Stimulated activated CD4-positive, alpha-beta T cell treated with anti-CD3 and anti-CD28 coated beads, Interleukin-12 subunit alpha, Interleukin-12 subunit beta, amount 100 ng/mL, for 24 hours (primary cell): ENCODE data around the gene SMARCA2.

ENCODE experiments used
- DNase-seq, 2 experiments: peaks; one replicate each; pipeline ENCODE4 v3.0.0-alpha.2; 2020; ENCODE audit warnings: low read depth in 2 of 2

SMARCA2 gene

GRCh38 chr9:2087500-2088313 lies 72.6 kb downstream of the SMARCA2 start:
- no peak for DNase-seq

DNA sequence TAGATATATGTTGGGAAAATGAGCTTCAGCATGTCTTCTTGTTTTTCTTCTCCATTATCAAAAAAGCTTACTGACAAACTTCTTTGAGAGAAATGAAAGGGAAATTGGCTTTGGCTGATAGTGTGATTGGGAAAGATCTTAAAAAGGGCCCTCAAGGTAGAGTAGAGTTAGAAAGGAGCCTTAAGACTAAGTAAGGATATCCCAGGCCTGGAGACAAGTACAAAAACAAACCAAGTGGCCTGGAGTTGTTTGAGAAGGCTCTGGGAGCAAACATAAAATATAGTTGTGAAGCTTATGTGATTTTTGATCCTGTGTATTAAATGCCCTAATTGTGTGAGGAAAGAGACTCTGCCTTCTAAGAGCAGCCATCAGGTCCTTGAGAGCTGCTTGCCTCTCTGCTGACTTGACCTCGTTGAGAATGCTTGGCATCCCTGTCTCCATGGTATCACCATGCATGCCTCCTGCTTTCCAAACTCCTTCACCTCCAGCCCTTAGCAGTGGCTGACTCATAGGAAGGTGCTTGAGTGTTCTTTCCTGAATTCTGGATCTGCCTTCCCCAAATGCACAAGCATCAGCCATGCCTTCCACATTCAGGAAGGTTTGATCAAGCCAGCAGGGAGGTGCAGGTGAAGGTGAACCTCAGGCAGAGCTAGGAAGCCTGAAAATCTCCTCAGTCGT lies 78.9 kb downstream of the SMARCA2 start:
- no peak for DNase-seq

DNA sequence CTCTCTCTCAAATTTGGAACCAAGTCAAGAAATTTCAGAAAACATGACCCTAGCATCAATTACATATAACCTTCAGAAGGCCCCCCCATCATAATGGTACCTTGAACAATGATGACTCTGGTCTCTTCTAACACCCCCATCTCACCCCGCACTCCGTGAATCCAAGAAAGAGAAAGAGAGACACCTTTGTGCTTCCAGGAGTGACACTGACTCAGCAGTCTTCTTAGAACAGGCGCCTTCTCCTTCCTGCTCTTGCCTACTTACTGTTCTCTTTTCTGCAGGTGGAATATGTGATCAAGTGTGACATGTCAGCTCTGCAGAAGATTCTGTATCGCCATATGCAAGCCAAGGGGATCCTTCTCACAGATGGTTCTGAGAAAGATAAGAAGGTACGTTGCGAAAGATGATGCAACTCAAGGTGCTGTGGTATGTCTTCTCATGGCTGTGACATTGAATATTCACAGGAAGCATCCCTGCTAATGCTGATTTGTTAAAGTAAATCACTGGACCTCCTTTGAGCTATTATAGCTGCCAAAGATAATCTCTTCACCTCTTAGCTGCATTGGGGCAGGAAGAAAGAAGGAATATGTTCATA lies 81.3 kb downstream of the SMARCA2 start:
- no peak for DNase-seq

- no peak for DNase-seq
Observed at GRCh38 chr9:2106666-2107065, 91.5 kb downstream of the SMARCA2 start.

DNA sequence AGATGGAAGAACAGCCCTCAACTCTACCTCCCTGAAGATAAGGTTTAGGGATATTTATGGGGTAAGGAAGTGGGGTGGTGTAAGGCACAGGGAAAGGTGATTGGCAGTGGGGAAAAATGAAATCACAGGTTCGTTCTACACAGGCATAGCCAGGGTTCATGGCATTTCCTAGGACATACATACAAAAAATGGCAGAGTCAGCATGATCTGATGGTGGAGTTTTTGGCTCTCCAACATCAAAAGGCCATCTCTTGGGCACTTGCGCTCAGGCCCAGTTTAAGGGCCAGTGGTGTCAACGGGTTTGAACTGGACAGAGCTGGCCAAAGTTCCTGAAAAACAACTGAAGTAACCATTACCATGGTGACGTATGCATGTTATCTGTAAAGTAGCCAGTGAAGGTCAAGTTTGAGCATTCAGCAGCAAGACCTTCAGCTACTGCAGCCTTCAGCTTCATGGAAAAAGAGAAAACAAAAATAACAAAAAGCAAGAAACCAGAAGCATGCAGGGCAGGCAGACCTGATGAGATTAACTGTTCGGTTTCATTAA lies 92.8 kb downstream of the SMARCA2 start:
- DNase-seq, result no peak

DNA sequence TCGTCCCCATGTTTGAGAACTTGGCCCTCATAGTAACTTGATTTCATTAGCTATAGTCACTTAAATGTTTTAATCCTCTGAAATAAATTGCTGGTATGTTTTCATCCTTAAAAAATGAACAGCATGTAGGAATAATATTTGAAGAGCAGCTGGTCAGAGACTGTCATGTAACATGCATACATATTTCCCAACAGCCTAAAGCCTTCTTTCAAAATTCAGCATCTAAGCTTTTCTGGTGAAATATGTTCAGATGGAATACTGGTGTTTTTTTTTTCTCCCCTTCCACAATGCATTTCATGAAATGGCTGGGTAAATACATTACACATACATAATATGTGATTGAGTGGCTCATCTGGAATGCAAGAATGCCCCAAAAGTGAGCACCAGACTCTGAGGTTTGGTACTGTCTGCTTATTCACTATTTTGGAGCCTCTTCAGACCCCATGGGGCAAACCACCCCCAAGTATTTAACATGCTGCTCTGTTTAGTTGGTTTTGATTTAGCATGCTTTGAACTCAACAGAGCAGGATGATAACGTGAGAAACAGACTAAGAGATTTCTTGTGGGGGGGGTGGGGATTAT lies 94.0 kb downstream of the SMARCA2 start:
- DNase-seq, result no peak

DNA sequence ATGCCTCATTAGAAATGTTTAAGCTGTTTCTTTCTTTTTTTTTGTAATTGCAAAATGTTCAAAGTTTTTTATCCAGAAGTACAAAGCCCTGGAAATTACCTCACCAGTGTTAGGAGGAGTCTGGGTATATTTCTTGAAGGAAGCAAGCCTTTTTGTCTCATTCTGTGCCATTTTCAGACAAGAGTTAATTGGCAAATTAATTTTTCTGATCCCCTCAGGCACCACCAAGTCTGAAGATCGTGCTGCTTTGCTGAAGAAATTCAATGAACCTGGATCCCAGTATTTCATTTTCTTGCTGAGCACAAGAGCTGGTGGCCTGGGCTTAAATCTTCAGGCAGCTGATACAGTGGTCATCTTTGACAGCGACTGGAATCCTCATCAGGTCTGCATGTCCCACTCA lies 94.9 kb downstream of the SMARCA2 start:
- no peak for DNase-seq

- no peak for DNase-seq
Observed at GRCh38 chr9:2116073-2116472, 100.9 kb downstream of the SMARCA2 start.

- DNase-seq, result no peak
Observed at GRCh38 chr9:2117527-2117926, 102.4 kb downstream of the SMARCA2 start.

DNA sequence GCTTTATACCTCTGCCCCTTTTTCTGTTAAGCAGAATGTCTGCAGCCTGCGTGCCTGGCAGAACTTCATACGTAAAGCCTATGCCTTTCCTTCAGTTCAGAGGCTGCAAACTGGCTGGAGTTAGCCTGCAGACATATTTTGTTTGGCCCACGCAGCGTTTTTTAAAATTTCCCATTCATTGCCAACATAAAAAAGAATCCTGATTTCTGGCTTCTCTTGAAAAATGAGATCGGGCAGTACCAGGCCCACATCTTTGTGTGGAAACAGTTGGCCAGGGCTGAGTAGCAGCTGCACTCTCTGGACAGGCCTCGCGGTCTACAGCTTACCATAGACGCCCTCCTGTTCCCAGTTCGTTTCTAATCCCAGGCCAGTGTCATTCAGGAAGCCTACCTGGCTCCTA lies 104.4 kb downstream of the SMARCA2 start:
- no peak for DNase-seq

DNA sequence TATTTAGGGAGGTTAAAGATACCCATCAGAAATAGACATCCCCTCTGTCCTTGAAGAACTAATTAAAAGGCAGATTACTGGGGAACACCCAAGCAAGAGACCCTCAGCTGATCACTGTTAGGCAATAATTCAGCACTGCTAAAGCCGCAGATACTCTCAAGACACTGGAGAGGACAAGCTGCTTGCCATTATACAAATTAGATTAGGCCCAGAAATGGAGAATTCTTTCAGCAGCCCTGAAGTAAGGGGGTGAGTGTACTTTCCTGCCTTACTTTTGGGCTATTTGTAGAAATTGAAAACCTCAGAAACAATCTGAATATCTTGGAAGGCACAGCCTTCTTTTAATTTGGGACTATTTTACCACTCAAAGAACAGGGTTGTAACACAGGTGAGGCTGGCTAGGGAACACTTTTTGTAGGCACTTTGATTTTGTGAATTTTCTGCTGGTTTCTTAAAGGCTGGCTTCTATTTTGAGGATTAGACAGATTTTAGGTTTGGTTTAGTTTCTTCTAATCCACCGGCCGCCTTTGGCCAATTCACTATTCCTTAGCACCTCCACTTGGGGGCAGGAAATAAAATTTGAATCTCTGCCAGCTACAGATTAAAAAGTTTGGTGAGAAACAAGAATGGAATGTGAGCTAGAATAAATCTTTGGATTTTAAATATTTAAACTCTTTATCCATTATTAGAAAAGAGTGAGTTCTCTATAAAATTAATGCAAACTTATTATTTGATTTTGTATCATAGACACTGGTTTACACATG lies 106.0 kb downstream of the SMARCA2 start:
- DNase-seq, result no peak

DNA sequence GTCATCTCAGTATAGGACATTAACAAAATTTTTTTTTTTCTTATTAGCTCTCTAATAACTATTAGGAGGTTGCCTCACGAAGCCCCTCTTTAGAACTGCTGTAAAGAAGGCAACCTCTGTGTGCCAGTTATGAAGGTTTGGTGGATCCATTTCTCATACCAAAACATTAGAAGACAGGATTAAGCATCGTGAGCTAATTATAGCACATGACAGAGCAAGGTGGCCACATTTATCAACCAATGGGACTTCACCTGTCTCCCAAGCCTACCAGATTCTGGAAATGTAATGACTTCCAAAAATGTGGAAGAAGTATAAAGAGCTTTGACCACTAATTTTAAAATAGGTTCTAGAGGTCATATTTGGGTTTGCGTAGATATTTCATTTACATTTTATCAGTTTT lies 107.2 kb downstream of the SMARCA2 start:
- DNase-seq, result no peak

GRCh38 chr9:2125906-2126305 lies 110.8 kb downstream of the SMARCA2 start:
- no peak for DNase-seq

GRCh38 chr9:2126331-2126803 lies 111.2 kb downstream of the SMARCA2 start:
- DNase-seq, result no peak

GRCh38 chr9:2127486-2127885 lies 112.3 kb downstream of the SMARCA2 start:
- DNase-seq, result no peak

DNA sequence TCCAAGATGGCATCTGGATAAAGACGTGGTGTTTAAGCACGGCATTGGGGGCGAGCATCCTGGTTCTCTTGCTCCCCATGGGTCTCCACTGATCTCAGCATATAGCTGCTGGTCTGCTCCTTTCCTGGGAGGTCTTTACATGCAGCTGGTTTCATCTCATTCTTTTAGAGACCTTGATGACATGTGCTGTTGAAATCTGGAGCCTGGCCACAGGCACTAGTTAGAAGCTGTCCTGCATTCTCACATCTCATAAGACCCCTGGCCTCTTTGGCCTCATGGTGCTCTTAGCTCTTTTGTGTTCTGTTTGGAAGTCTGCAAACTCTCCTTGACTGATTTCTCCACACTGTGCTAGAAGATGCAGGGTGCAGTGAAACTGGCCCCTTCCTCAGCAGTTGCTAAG lies 113.0 kb downstream of the SMARCA2 start:
- DNase-seq, result no peak

DNA sequence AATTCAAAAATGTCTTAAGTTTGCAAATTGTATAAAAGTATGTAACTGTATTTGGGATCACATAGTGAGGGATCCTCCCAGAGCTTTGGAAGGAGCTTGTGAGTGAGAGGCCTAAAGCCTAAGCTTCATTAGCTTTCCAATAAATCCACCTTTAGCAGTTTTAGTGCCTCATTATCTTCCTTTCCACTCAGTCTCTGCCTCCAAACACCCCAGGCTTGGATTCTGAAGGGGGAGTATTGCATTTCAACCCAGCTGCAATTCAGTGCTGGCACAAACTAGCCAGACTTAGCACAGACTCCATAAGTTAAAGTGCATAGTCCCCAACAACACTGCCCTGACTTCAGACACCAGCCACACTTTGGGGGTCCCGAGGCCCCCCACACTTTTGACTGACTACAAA lies 113.5 kb downstream of the SMARCA2 start:
- no peak for DNase-seq

DNA sequence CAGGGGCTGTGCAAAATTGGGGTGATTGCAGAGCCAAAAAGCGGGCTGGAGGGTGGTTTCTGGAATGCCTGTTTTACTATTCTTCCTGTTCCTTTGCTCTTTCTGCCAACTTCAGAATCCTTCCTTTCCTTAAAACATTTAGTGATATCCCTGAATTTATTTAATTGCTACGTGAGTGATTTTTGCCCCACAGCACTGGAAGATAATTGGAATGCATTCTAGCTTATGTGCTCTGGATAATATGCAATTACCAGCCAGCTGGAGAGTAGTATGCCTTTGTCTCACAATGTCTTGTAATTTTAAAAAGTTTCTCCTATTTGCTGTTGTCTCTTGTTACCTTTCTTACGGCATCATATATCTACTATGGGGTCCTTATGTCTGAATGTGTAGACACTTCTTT lies 115.8 kb downstream of the SMARCA2 start:
- DNase-seq, result no peak

GRCh38 chr9:2132484-2133082 lies 117.4 kb downstream of the SMARCA2 start:
- DNase-seq, result no peak

- DNase-seq, result no peak
Observed at GRCh38 chr9:2134391-2134790, 119.2 kb downstream of the SMARCA2 start.

GRCh38 chr9:2138646-2139045 lies 123.5 kb downstream of the SMARCA2 start:
- DNase-seq, result no peak
